NT2/D1 (cell line): ENCODE results near the gene MAP1LC3B.

Experiments used
- DNase-seq: peaks from one replicate; pipeline ENCODE4 v3.0.0-alpha.2; 2011; ENCODE audit warnings: low read depth, low spot score
- H3K27me3 ChIP-seq: 2 replicates; pipeline ENCODE4 v1.6.0; 2011; ENCODE audit warnings: mild to moderate bottlenecking; ENCODE audit not compliant: insufficient read length, insufficient read depth
- H3K36me3 ChIP-seq: 2 replicates; pipeline ENCODE4 v1.6.1; 2011; ENCODE audit warnings: mild to moderate bottlenecking, low read length, mixed read lengths; ENCODE audit not compliant: insufficient read depth, insufficient read length
- H3K4me1 ChIP-seq: 2 replicates; pipeline ENCODE4 v1.5.1; 2011; ENCODE audit not compliant: insufficient read depth, insufficient read length
- H3K4me3 ChIP-seq: 2 replicates; pipeline ENCODE4 v1.5.1; 2011; ENCODE audit warnings: low read depth; ENCODE audit not compliant: insufficient read length
- H3K9ac ChIP-seq: 2 replicates; pipeline ENCODE4 v1.6.0; 2011; ENCODE audit warnings: low read depth; ENCODE audit not compliant: insufficient read length
- H3K9me3 ChIP-seq: 2 replicates; pipeline ENCODE4 v1.5.1; 2011; ENCODE audit warnings: mild to moderate bottlenecking, low read length; ENCODE audit not compliant: insufficient read depth
- SUZ12 ChIP-seq: IDR thresholded peaks from 2 replicates; pipeline ENCODE4 v1.6.1; 2011; ENCODE audit not compliant: insufficient read length, insufficient read depth; ENCODE audit errors: extremely low read depth
- YY1 ChIP-seq: IDR thresholded peaks from 2 replicates; pipeline ENCODE4 v1.6.1; 2011; ENCODE audit not compliant: insufficient read length, insufficient read depth
- ZNF274 ChIP-seq: IDR thresholded peaks from 2 replicates; pipeline ENCODE4 v1.6.1; 2011; ENCODE audit warnings: mild to moderate bottlenecking, low read depth, low read length

The MAP1LC3B gene

GRCh38 chr16:87439926-87440325, 47.8 kb downstream of the MAP1LC3B start:
- Histone ChIP-seq H3K4me3 (no peak overlapping the region), H3K27me3 (no peaks in the 10 kb centered on the region), H3K9me3 (peaks cover 10% of the 10 kb centered on the region), H3K4me1 (peaks cover 4% of the 10 kb centered on the region), H3K36me3 (peaks cover 25% of the 10 kb centered on the region), H3K9ac (no peak overlapping the region)
- TF ChIP-seq SUZ12 (no peak), ZNF274 (no peak), YY1 (no peak)
- DNase-seq = no peak

- Histone ChIP-seq H3K27me3 (no peaks in the 10 kb centered on the region), H3K4me1 (no peaks in the 10 kb centered on the region), H3K9ac (no peak overlapping the region), H3K36me3 (peaks cover 32% of the 10 kb centered on the region), H3K4me3 (no peak overlapping the region), H3K9me3 (peaks cover 13% of the 10 kb centered on the region)
- TF ChIP-seq ZNF274 (no peak), YY1 (no peak), SUZ12 (no peak)
- DNase-seq = no peak
These were observed 49.9 kb downstream of the MAP1LC3B start for GRCh38 chr16:87441886-87442580.

GRCh38 chr16:87442581-87442966, 50.4 kb downstream of the MAP1LC3B start:
- no peak overlapping the region for H3K4me3 ChIP-seq
- DNase-seq = no peak
- H3K9me3 ChIP-seq = peaks cover 13% of the 10 kb centered on the region
- no peaks in the 10 kb centered on the region for H3K27me3 ChIP-seq
- H3K36me3 ChIP-seq = peaks cover 38% of the 10 kb centered on the region
- TF ChIP-seq YY1 (no peak), SUZ12 (no peak), ZNF274 (no peak)
- no peaks in the 10 kb centered on the region for H3K4me1 ChIP-seq
- H3K9ac ChIP-seq = no peak overlapping the region

GRCh38 chr16:87443016-87443415, 50.9 kb downstream of the MAP1LC3B start:
- Histone ChIP-seq H3K27me3 (no peaks in the 10 kb centered on the region), H3K9ac (no peak overlapping the region), H3K4me3 (no peak overlapping the region), H3K4me1 (no peaks in the 10 kb centered on the region), H3K9me3 (peaks cover 13% of the 10 kb centered on the region), H3K36me3 (peaks cover 38% of the 10 kb centered on the region)
- TF ChIP-seq ZNF274 = no peak
- no peak for TF ChIP-seq SUZ12
- no peak for TF ChIP-seq YY1
- DNase-seq = no peak

GRCh38 chr16:87443964-87444363, 51.8 kb downstream of the MAP1LC3B start:
- peaks cover 46% of the 10 kb centered on the region for H3K36me3 ChIP-seq
- H3K27me3 ChIP-seq = no peaks in the 10 kb centered on the region
- H3K9ac ChIP-seq = no peak overlapping the region
- no peak for DNase-seq
- H3K9me3 ChIP-seq = peaks cover 13% of the 10 kb centered on the region
- H3K4me3 ChIP-seq = no peak overlapping the region
- H3K4me1 ChIP-seq = no peaks in the 10 kb centered on the region
- no peak for TF ChIP-seq YY1
- no peak for TF ChIP-seq SUZ12
- TF ChIP-seq ZNF274 = no peak

GRCh38 chr16:87445486-87445885, 53.4 kb downstream of the MAP1LC3B start:
- no peak for DNase-seq
- H3K4me1 ChIP-seq = no peaks in the 10 kb centered on the region
- TF ChIP-seq YY1 (no peak), ZNF274 (no peak), SUZ12 (no peak)

GRCh38 chr16:87446479-87446878, 54.3 kb downstream of the MAP1LC3B start:
- TF ChIP-seq ZNF274 = no peak
- no peak for TF ChIP-seq SUZ12
- no peak for TF ChIP-seq YY1
- no peaks in the 10 kb centered on the region for H3K4me1 ChIP-seq
- peaks cover 13% of the 10 kb centered on the region for H3K9me3 ChIP-seq
- H3K27me3 ChIP-seq = no peaks in the 10 kb centered on the region
- DNase-seq = no peak
- peaks cover 55% of the 10 kb centered on the region for H3K36me3 ChIP-seq
- no peak overlapping the region for H3K4me3 ChIP-seq
- no peak overlapping the region for H3K9ac ChIP-seq

More at GRCh38 chr16:87445486-87445885, 53.4 kb downstream of the MAP1LC3B start:
- H3K9ac ChIP-seq = no peak overlapping the region
- peaks cover 51% of the 10 kb centered on the region for H3K36me3 ChIP-seq
- H3K27me3 ChIP-seq = no peaks in the 10 kb centered on the region
- H3K4me3 ChIP-seq = no peak overlapping the region
- H3K9me3 ChIP-seq = peaks cover 13% of the 10 kb centered on the region

GRCh38 chr16:87447323-87447722, 55.2 kb downstream of the MAP1LC3B start:
- H3K9ac ChIP-seq = no peak overlapping the region
- H3K4me3 ChIP-seq = no peak overlapping the region
- peaks cover 13% of the 10 kb centered on the region for H3K9me3 ChIP-seq
- DNase-seq = no peak
- TF ChIP-seq SUZ12 = no peak
- no peak for TF ChIP-seq YY1
- TF ChIP-seq ZNF274 = no peak
- H3K27me3 ChIP-seq = no peaks in the 10 kb centered on the region
- H3K4me1 ChIP-seq = no peaks in the 10 kb centered on the region
- H3K36me3 ChIP-seq = peaks cover 55% of the 10 kb centered on the region
